ENCODE results near the gene SPATA13. TPM values are rescaled to one million over a fixed set of nuclear protein-coding genes. Genes with fewer than 3 reads are reported as not detected.
"Not testable (repeated sequence)": the region's sequence is repeated elsewhere in the genome, so short reads cannot be mapped to it uniquely, and the experiment has no call there.

Gene SPATA13
- total RNA-seq, 4 donors from 2014 or later = 20.0 to 47.4 (median 27.6) TPM

DNA sequence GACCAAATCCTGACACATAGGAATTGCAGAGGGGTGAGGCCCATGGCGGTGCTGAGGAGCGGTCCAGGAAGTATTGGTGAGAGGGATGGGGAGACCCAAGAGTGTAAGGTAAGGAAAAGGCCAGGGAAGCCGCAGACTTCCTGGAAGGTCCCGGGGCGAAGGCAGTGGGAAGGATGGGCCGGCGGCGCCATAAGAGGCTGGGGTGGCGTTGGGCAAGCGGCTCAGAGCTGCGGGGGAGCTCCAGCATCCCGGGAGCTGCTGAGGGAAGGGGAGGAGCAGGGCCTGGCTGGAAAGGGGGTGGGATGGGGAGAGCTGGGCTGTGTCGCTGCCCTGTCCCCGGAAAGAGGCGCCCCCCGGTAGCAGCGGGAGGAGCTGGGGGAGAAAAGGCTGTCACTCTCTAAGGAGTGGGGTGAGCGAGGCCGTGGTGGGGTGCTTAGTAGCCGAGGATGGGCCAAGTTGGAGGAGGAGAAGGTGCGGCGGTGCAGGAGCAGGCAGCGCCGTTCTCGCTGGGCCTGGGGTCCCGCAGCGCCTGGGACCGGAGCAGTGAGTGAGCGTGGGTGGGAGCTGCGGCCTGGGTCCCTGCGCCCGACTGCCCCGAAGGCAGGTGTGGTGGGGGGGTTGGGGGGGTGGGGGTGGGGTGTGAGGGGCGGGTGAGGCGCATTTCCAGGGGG, 179.6 kb downstream of the SPATA13 start:
- H3K36me3 ChIP-seq = no peaks in the 10 kb centered on the region
- no peaks in the 10 kb centered on the region for H3K4me1 ChIP-seq
- H3K9me3 ChIP-seq = no peaks in the 10 kb centered on the region
- no peak overlapping the region for H3K4me3 ChIP-seq
- intact Hi-C loops (cut with DNase I; ENCODE audit: low total_unique reads) = no loop called here
- no peak for DNase-seq
- TF ChIP-seq POLR2A (IDR thresholded peaks at IDR 0.05) = no peak
- TF ChIP-seq, protein P1, sequence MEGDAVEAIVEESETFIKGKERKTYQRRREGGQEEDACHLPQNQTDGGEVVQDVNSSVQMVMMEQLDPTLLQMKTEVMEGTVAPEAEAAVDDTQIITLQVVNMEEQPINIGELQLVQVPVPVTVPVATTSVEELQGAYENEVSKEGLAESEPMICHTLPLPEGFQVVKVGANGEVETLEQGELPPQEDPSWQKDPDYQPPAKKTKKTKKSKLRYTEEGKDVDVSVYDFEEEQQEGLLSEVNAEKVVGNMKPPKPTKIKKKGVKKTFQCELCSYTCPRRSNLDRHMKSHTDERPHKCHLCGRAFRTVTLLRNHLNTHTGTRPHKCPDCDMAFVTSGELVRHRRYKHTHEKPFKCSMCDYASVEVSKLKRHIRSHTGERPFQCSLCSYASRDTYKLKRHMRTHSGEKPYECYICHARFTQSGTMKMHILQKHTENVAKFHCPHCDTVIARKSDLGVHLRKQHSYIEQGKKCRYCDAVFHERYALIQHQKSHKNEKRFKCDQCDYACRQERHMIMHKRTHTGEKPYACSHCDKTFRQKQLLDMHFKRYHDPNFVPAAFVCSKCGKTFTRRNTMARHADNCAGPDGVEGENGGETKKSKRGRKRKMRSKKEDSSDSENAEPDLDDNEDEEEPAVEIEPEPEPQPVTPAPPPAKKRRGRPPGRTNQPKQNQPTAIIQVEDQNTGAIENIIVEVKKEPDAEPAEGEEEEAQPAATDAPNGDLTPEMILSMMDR (IDR thresholded peaks at IDR 0.05) = no peak
- H3K27me3 ChIP-seq = no peaks in the 10 kb centered on the region
- H3K27ac ChIP-seq = no peak overlapping the region

DNA sequence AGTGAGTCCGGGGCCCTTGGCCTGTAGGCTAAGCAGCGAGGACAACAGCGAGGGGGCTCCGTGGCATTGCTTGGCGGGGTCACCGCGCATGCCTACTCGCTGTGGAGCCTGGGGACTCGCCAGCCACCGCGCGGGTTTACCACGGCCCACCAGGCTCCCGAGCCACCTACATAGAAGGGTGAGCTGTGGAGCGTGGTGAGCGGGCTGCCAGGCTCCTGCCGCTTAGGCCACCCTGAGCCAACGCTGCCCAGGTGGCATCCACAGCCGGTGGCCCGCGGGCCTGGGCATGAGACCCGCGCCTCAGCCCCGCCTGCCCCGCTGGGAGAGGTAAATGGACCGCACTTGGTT, 180.1 kb downstream of the SPATA13 start:
- Histone ChIP-seq H3K36me3 (no peaks in the 10 kb centered on the region), H3K4me3 (no peak overlapping the region), H3K9me3 (no peaks in the 10 kb centered on the region), H3K27me3 (no peaks in the 10 kb centered on the region), H3K27ac (no peak overlapping the region), H3K4me1 (no peaks in the 10 kb centered on the region)
- no peak for TF ChIP-seq POLR2A (IDR thresholded peaks at IDR 0.05)
- TF ChIP-seq, protein P1 (IDR thresholded peaks at IDR 0.05) = no peak
- DNase-seq = no peak
- intact Hi-C loops (cut with DNase I; ENCODE audit: low total_unique reads) = no loop called here

DNA sequence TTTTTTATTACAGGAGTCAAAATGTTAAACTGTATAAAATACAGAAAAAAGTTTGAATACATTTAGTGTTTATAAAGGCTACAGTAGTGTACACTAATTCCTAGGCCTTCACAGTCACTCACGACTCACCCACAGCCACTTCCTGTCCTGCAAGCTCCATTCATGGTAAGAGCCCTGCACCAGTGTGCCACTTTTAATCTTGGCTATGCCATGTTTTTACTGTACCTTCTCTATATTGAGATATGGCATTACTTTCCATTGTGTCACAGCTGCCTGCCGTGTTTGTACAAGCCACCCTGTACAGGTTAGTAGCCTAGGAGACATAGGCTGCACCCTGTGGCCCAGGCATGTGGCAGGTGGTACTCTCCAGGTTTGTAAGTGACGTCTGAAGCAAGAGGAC, 180.9 kb downstream of the SPATA13 start:
- no peaks in the 10 kb centered on the region for H3K4me1 ChIP-seq
- DNase-seq = no peak

DNA sequence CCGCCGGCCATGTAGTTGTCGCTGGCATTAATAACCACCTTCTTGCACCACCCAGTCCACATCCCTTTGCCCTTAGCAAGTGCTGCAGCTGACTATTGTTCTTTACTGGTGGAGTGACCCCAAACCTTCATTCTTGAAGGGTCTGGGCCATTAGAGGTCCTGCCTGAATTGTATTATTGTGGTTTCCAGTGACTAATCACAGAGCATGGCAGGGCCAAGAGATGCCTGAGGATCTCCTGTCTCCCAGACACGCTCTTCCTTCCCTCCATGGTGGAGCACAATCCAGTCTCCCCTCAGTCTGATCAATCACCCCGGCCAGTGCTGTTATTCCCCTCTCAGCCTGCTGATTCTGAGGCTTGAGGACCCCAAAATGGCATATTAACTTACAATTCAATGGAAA, 187.9 kb downstream of the SPATA13 start:
- Histone ChIP-seq H3K27ac (no peak overlapping the region), H3K36me3 (no peaks in the 10 kb centered on the region), H3K27me3 (no peaks in the 10 kb centered on the region), H3K9me3 (no peaks in the 10 kb centered on the region), H3K4me3 (no peak overlapping the region), H3K4me1 (no peaks in the 10 kb centered on the region)
- intact Hi-C loops (cut with DNase I; ENCODE audit: low total_unique reads) = no loop called here
- DNase-seq = no peak
- TF ChIP-seq, protein P1 (IDR thresholded peaks at IDR 0.05) = no peak
- no peak for TF ChIP-seq POLR2A (IDR thresholded peaks at IDR 0.05)

More for the DNA sequence above, 180.9 kb downstream of the SPATA13 start:
- Histone ChIP-seq H3K36me3 (no peaks in the 10 kb centered on the region), H3K27ac (no peak overlapping the region), H3K9me3 (no peaks in the 10 kb centered on the region), H3K27me3 (no peaks in the 10 kb centered on the region), H3K4me3 (no peak overlapping the region)
- TF ChIP-seq POLR2A (IDR thresholded peaks at IDR 0.05) = no peak
- TF ChIP-seq, protein P1 (IDR thresholded peaks at IDR 0.05) = no peak
- intact Hi-C loops (cut with DNase I; ENCODE audit: low total_unique reads) = no loop called here

DNA sequence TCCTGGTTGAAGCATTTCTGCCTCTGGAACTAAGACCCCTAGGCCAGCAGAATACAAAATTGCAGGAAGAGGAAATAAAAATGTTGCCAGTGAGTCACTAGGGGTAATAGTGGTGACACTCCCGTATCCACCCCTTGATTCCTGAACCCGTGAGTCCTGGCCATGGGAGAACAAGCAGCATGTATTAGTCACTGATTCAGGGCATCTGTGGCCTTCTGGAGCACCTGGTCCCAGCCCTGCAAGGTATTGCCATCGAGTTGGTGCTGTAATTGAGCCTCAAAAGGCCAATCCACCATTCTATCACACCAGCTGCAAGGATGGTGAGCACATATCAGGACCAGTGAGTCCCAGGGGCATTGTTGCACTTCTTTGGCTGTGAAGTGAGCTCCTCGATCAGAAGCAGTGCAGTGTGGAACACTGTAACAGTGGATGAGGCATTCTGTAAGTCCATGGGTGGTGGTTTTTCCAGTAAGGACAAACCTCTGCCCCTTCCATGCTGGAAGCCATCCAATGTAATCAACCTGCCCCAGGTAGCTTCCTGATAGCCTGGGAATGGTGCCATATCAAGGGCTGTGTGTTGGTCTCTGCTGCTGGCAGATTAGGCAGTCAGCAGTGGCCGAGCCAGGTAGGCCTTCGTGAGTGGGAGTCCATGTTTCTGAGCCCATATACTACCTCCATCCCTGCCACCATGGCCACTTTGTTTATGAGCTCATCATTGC, 188.4 kb downstream of the SPATA13 start:
- TF ChIP-seq, protein P1 (IDR thresholded peaks at IDR 0.05) = no peak
- TF ChIP-seq POLR2A (IDR thresholded peaks at IDR 0.05) = no peak
- H3K9me3 ChIP-seq = no peaks in the 10 kb centered on the region
- H3K27ac ChIP-seq = no peak overlapping the region
- H3K4me1 ChIP-seq = no peaks in the 10 kb centered on the region
- DNase-seq = no peak
- H3K27me3 ChIP-seq = no peaks in the 10 kb centered on the region
- H3K36me3 ChIP-seq = no peaks in the 10 kb centered on the region
- intact Hi-C loops (cut with DNase I; ENCODE audit: low total_unique reads) = no loop called here
- no peak overlapping the region for H3K4me3 ChIP-seq

DNA sequence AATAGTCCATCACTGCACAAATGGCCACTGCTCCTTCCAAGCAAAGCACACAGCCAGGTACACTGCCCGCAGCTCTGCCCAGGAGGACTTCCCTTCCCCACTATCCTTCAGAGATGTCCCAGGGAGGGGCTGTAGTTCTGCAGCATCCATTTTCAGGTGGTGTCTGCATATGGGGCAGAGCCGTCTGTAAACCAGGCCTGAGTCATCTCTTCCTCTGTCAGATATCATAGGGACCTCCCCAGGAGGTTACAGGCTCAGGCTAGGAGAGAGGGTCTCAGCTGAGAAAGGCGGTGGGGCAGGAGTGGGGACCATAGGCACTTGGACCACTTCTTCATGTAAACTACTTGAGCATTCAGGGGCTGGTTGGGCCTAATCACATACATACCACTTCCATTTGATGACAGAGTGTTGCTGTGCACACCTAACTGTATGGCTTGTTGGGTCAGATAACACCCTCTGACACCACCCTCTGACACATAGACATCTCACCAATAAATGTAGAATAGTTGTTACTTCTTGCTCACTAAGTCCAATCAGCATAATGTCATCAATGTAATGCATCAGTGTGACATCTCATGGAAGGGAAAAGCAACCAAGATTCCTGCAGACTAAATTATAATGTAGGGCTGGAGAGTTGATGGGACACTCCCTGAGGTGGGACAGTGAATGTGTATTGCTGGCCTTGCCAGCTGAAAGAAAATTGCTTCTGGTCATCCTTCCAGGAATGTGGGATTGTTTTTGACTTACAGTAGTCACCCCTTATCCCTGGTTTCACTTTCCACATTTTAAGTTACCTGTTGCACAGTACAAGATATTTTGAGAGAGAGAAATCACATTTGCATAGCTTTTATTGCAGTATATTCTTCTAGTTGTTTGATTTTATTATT, 189.5 kb downstream of the SPATA13 start:
- H3K4me3 ChIP-seq; DNase-seq; intact Hi-C loops (cut with DNase I; ENCODE audit: low total_unique reads); H3K27me3 ChIP-seq; H3K36me3 ChIP-seq; H3K27ac ChIP-seq; H3K4me1 ChIP-seq; H3K9me3 ChIP-seq: not testable (repeated sequence)

Data from uterus (tissue), 4 donors.